Activated naive CD8-positive, alpha-beta T cell treated with anti-CD3 and anti-CD28 coated beads, Interleukin-2, amount 10 ng/mL, durations not matched to agents 7 days and 5 days (primary cell): Measurements from ENCODE around the gene ZNF280A. TPM values are rescaled to one million over a fixed set of nuclear protein-coding genes. Genes with fewer than 3 reads are reported as not detected.
"Not testable (repeated sequence)": the region's sequence is repeated elsewhere in the genome, so short reads cannot be mapped to it uniquely, and the experiment has no call there.

Experiments
- ATAC-seq: fragments of 150-1000 bp; cut with Tn5 transposase; one replicate; pipeline ENCODE4 v1.10.0; 2021; ENCODE audit warnings: low read depth, moderate library complexity
- POLR2A ChIA-PET: fragments of 350-600 bp; sonication (Branson Sonifier 250); formaldehyde crosslinking; loops from one replicate; lab custom pipeline; 2021; ENCODE audit warnings: antibody characterized with exemption; lab: Charles Lee
- DNase-seq: peaks from one replicate; pipeline ENCODE4 v3.0.0; 2021
- H3K27ac Mint-ChIP-seq: one replicate; pipeline ENCODE4 v1.8.0; 2022; ENCODE audit warnings: mild to moderate bottlenecking, mixed read lengths
- H3K27me3 Mint-ChIP-seq: one replicate; pipeline ENCODE4 v1.8.0; 2022; ENCODE audit warnings: mild to moderate bottlenecking, moderate library complexity, mixed read lengths
- H3K36me3 Mint-ChIP-seq: one replicate; pipeline ENCODE4 v1.8.0; 2021; ENCODE audit warnings: mild to moderate bottlenecking, mixed read lengths
- H3K4me1 Mint-ChIP-seq: one replicate; pipeline ENCODE4 v1.8.0; 2021; ENCODE audit warnings: mixed read lengths
- H3K4me3 Mint-ChIP-seq: one replicate; pipeline ENCODE4 v1.8.0; 2022; ENCODE audit warnings: mild to moderate bottlenecking, moderate library complexity, mixed read lengths
- H3K9me3 Mint-ChIP-seq: one replicate; pipeline ENCODE4 v1.8.0; 2021; ENCODE audit warnings: mixed read lengths
- total RNA-seq, 2 experiments: library from RNA; stranded (reverse); gene quantifications; one replicate each; pipeline ENCODE4 v1.2.3, GENCODE V29; 2021

Gene ZNF280A
- total RNA-seq, 2 experiments from 2014 or later: not detected

GRCh38 chr22:22514431-22514830, 5.6 kb downstream of the ZNF280A start:
- H3K27me3 Mint-ChIP-seq: peaks cover 31% of the 10 kb centered on the region
- POLR2A ChIA-PET, H3K9me3 Mint-ChIP-seq, ATAC-seq, H3K4me3 Mint-ChIP-seq, H3K27ac Mint-ChIP-seq, DNase-seq, H3K4me1 Mint-ChIP-seq, H3K36me3 Mint-ChIP-seq: not testable (repeated sequence)

DNA sequence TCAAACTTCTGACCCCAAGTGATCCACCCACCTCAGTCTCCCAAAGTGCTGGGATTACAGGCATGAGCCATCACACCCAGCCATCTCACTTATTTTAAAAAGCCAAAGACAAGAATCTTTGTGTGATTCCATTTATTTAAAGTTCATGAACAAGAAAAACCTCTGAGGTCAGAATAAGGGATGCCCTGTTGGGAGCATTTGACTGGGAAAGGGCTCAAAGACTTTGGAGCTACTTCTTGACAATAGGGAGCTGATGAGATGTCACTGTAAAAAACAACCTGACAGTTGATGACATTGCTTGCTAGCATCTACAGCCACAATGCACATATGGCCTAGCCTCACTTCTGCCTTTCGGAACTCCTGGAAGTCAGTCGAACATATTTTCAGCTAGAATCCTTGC, 6.5 kb downstream of the ZNF280A start:
- H3K4me1 Mint-ChIP-seq: peaks cover 4% of the 10 kb centered on the region
- no peak overlapping the region for H3K4me3 Mint-ChIP-seq
- peaks cover 8% of the 10 kb centered on the region for H3K9me3 Mint-ChIP-seq
- no peak overlapping the region for H3K27ac Mint-ChIP-seq
- POLR2A ChIA-PET: no interaction called here
- DNase-seq: no peak
- H3K27me3 Mint-ChIP-seq: peaks cover 29% of the 10 kb centered on the region
- ATAC-seq: no peak
- H3K36me3 Mint-ChIP-seq: peaks cover 2% of the 10 kb centered on the region

GRCh38 chr22:22512951-22513350, 7.1 kb downstream of the ZNF280A start:
- Mint-ChIP-seq H3K27ac (no peak overlapping the region), H3K9me3 (peaks cover 8% of the 10 kb centered on the region), H3K36me3 (peaks cover 2% of the 10 kb centered on the region), H3K4me1 (peaks cover 5% of the 10 kb centered on the region), H3K4me3 (no peak overlapping the region), H3K27me3 (peaks cover 29% of the 10 kb centered on the region)
- no peak for DNase-seq
- POLR2A ChIA-PET: no interaction called here
- ATAC-seq: no peak

DNA sequence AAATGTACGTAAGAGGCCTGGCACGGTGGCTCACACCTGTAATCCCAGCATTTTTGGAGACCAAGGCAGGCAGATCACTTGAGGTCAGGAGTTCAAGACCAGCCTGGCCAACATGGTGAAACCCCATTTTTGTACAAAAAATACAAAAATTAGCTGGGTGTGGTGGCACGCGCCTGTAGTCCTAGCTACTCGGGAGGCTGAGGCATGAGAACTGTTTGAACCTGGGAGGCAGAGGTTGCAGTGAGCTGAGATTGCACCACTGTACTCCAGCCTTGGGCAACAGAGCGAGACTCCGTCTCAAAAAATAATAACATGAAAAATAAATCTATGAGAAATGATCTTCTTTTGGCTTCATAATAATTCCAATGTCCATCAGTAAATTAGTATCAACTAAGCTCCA, 9.2 kb downstream of the ZNF280A start:
- POLR2A ChIA-PET: not testable (repeated sequence)

DNA sequence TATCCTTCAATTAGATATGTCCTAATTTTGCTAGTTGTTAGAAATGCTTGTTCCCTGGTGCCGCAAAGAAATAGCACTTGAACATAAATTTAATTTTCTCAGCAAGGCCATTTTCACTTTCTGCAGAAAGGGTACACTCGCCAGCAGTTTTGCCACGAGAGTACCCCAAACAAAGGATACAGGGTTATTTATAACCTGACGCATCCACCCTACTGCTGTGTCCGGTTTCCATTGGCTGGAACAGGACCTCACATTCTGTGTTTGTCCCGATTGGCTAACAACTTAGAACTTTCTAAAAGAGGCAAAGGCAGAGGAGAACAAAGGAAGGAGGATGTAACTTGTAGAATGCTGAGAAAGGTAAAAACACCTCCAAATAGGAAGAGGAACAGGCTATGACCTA, 10.2 kb downstream of the ZNF280A start:
- POLR2A ChIA-PET, DNase-seq, H3K9me3 Mint-ChIP-seq, H3K4me3 Mint-ChIP-seq, ATAC-seq, H3K27ac Mint-ChIP-seq: not testable (repeated sequence)
- Mint-ChIP-seq H3K4me1 (peaks cover 13% of the 10 kb centered on the region), H3K27me3 (peaks cover 18% of the 10 kb centered on the region), H3K36me3 (peaks cover 12% of the 10 kb centered on the region)

More for the DNA sequence above, 9.2 kb downstream of the ZNF280A start:
- ATAC-seq, H3K27ac Mint-ChIP-seq, H3K36me3 Mint-ChIP-seq, H3K4me3 Mint-ChIP-seq, DNase-seq, H3K9me3 Mint-ChIP-seq: not testable (repeated sequence)
- Mint-ChIP-seq H3K4me1 (peaks cover 12% of the 10 kb centered on the region), H3K27me3 (peaks cover 18% of the 10 kb centered on the region)

DNA sequence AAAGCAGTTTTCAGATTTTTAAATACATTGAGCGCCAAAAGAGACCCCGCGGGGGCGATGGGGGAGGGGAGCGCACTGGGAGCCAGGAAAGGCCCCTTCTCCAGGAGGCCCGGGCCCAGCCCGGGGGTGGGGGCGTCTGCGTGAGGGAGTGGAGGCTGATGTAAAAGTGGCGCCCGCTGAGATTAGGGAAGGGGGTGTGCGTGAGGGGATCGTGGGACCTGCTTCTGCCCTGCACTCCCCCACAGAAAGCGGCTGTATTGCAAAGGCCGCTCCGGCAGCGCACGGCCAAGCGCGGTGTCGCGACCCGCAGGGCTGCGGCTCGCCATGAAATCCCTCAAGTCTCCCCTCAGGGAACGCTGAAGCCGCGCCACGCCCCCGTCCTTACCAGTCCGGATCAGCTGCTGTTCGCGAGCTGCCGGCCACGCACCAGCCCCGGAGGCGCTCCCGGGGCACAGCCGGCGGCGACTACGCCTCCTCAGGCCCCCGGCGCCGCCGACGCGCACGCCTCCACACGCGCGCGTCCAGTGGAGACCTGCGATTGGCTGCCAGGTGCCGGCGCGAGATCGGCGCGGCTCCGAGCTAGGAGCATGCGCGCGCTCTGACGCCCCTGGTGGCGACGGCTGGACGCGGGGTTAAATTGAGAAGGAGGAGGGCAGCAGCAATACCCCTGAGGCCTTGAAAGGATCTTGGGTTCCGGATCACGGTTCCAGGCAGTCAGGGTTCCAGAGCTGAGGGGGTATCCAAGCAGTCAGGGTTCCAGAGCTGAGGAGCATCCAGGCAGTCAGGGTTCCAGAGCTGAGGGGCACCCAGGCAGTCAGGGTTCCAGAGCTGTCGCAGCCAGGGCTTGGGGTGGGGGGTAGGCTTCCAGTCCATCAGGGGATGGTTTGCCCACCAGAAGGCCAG, 11.5 kb downstream of the ZNF280A start, which contains the start of gene ZNF280B:
TSS of gene ZNF280B (minus strand) at position 469 of the 903 bp plus-strand sequence. CDS start 19,344 bp downstream, outside the sequence.
- ATAC-seq (peak; percentile 99), DNase-seq (peak; percentile 92)
- H3K9me3 Mint-ChIP-seq: peaks cover 8% of the 10 kb centered on the region
- H3K36me3 Mint-ChIP-seq: peaks cover 22% of the 10 kb centered on the region
- POLR2A ChIA-PET: no interaction called here
- peak within 1 kb of the TSS; percentile 87 for H3K4me3 Mint-ChIP-seq
- no peak within 1 kb of the TSS for H3K27ac Mint-ChIP-seq
- H3K4me1 Mint-ChIP-seq: peaks cover 15% of the 10 kb centered on the region
- peaks cover 17% of the 10 kb centered on the region for H3K27me3 Mint-ChIP-seq

DNA sequence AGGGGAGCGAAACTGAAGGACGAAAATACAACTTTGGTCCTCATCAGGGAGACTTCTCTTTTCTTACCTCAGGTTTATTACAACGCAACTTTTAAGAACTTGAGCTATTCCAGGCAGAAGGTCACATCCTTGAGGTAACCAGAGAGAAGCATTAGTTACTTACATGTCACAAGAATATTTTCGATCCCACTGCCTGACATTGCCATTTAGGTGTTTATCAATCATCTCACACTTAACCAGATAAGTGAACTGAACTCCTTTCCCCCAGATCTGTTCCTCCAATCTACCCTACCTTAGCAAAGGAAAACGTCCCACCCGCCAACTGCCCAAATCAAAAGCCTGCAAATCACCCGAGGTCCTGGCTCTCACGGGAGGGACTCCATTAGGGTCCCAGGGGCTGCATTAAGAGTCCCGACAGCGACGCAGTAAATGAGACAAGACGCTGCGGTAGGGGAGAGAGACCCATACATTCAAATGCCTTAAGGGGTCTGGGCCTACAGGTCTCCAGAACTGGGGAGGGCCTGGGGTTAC, 12.3 kb downstream of the ZNF280A start:
- Mint-ChIP-seq H3K27me3 (peaks cover 10% of the 10 kb centered on the region), H3K4me3 (peak overlapping the region; percentile 87), H3K9me3 (peaks cover 8% of the 10 kb centered on the region), H3K27ac (no peak overlapping the region), H3K4me1 (peaks cover 15% of the 10 kb centered on the region), H3K36me3 (peaks cover 22% of the 10 kb centered on the region)
- ATAC-seq (no peak), DNase-seq (no peak)
- POLR2A ChIA-PET: no interaction called here

GRCh38 chr22:22506736-22507135, 13.3 kb downstream of the ZNF280A start:
- Mint-ChIP-seq H3K4me3 (no peak overlapping the region), H3K4me1 (peaks cover 15% of the 10 kb centered on the region)

GRCh38 chr22:22498267-22498666, 21.8 kb downstream of the ZNF280A start:
- Mint-ChIP-seq H3K36me3 (peaks cover 5% of the 10 kb centered on the region), H3K4me3 (no peak overlapping the region), H3K27ac (no peak overlapping the region), H3K9me3 (no peaks in the 10 kb centered on the region), H3K27me3 (no peaks in the 10 kb centered on the region), H3K4me1 (no peaks in the 10 kb centered on the region)
- ATAC-seq (no peak), DNase-seq (no peak)
- POLR2A ChIA-PET: no interaction called here

More at GRCh38 chr22:22506736-22507135, 13.3 kb downstream of the ZNF280A start:
- DNase-seq (no peak), ATAC-seq (no peak)
- no peak overlapping the region for H3K27ac Mint-ChIP-seq
- H3K36me3 Mint-ChIP-seq: peaks cover 22% of the 10 kb centered on the region
- POLR2A ChIA-PET: no interaction called here
- peaks cover 8% of the 10 kb centered on the region for H3K9me3 Mint-ChIP-seq
- H3K27me3 Mint-ChIP-seq: no peaks in the 10 kb centered on the region

DNA sequence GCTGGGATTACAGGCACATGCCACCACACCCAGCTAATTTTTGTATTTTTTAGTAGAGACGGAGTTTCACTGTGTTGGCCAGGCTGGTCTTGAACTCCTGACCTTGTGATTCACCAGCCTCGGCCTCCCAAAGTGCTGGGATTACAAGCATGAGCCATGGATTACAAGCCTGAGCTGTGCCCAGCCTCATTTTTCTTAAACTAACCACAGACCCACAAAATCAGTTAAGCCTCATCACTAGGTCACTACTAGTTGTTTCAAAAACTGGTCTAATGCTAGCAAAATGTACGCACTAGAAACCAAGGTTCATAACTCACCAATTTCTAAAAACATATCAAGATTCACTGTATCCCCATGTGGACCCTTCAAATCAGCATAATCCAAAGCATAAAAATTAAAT, 28.5 kb downstream of the ZNF280A start:
- not testable (repeated sequence) for DNase-seq, H3K4me3 Mint-ChIP-seq, ATAC-seq, H3K9me3 Mint-ChIP-seq, H3K4me1 Mint-ChIP-seq, H3K36me3 Mint-ChIP-seq, H3K27me3 Mint-ChIP-seq, H3K27ac Mint-ChIP-seq
- POLR2A ChIA-PET: interaction anchor here (0.6 kb wide), 1 partner anchor 139 kb away, joined by 4 read pairs; no protein-coding TSS in a partner anchor

GRCh38 chr22:22488736-22489135, 31.3 kb downstream of the ZNF280A start:
- H3K4me1 Mint-ChIP-seq: no peaks in the 10 kb centered on the region
- DNase-seq: no peak
- POLR2A ChIA-PET: no interaction called here
- H3K36me3 Mint-ChIP-seq: peaks cover 11% of the 10 kb centered on the region
- no peak overlapping the region for H3K27ac Mint-ChIP-seq
- no peaks in the 10 kb centered on the region for H3K27me3 Mint-ChIP-seq
- no peak overlapping the region for H3K4me3 Mint-ChIP-seq
- no peak for ATAC-seq
- no peaks in the 10 kb centered on the region for H3K9me3 Mint-ChIP-seq

DNA sequence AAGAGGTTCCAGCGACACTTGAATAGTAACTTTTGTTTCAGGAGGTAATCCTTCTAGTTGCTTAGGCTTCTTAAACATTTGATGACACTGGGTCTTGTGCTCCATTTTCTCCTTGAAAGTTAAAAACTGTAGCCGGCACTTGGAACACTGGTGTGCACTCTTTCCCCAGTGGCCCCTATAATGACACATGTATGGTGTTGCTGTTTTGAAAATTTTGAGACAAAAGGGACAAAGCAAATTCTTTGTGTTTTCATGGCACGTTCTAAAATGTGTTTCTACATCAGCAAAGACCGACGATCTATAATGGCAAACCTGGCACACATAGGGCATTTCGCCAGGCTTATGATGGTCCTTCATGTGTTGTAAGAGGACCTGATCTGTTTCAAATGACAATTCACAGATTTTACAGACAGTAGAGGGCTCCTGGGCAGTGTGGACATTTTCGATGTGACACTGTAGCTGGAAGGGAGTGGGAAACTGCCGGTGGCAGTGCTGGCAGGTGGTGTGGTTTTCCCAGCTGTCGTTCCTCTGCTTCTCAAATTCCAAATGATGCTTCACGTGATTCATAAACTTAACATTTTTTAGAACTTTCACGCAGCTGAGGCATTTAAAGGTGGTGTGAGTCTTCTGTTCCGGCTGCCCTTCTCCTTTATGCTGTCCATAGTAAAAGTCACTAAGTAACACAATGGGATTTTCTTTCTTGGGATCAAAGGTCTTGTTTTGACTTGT, 32.0 kb downstream of the ZNF280A start:
- DNase-seq (no peak), ATAC-seq (no peak)
- Mint-ChIP-seq H3K9me3 (no peaks in the 10 kb centered on the region), H3K27ac (no peak overlapping the region), H3K27me3 (no peaks in the 10 kb centered on the region), H3K4me1 (no peaks in the 10 kb centered on the region), H3K4me3 (no peak overlapping the region), H3K36me3 (peaks cover 7% of the 10 kb centered on the region)
- POLR2A ChIA-PET: no interaction called here

DNA sequence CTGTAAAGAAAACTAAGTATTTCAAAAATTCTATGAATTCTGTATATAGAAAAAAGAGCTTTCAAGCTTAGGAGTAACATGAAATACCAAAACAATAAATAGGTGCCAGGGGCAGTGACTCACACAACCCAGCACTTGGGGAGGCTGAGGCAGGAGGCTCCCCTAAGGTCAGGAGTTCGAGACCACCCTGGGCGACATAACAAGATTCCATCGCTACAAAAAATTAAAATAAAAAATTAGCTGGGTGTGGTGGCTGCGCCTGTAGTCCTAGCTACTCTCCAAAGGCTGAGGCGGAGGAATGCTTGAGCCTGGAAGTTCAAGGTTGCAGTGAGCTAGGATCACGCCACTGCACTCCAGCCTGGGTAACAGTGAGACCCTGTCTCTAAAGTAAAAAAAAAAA, 33.0 kb downstream of the ZNF280A start:
- ATAC-seq (no peak), DNase-seq (no peak)
- no peak overlapping the region for H3K27ac Mint-ChIP-seq
- peaks cover 1% of the 10 kb centered on the region for H3K4me1 Mint-ChIP-seq
- peaks cover 7% of the 10 kb centered on the region for H3K36me3 Mint-ChIP-seq
- no peaks in the 10 kb centered on the region for H3K27me3 Mint-ChIP-seq
- H3K9me3 Mint-ChIP-seq: no peaks in the 10 kb centered on the region
- POLR2A ChIA-PET: no interaction called here
- H3K4me3 Mint-ChIP-seq: no peak overlapping the region
